Body of pancreas (tissue), 4 donors: ENCODE data around the gene BMERB1. TPM values are rescaled to one million over a fixed set of nuclear protein-coding genes. Genes with fewer than 3 reads are reported as not detected.
"Not testable (repeated sequence)": the region's sequence is repeated elsewhere in the genome, so short reads cannot be mapped to it uniquely, and the experiment has no call there.

ENCODE experiments used
- ATAC-seq: fragments of 150-250 bp; one replicate; pipeline ENCODE4 v1.9.1; 2016
- DNase-seq, 4 donors: peaks; one replicate each; pipeline ENCODE4 v3.0.0-alpha.2; 2019
- H3K27ac ChIP-seq, 4 donors: fragments of 200-600 bp; sonication (generic); 1 replicate in 3 of 4; 2 replicates in 1 of 4; pipeline versions ENCODE4 v1.5.1 to v1.6.1; 2016 to 2019; ENCODE audit warnings: mild to moderate bottlenecking in 1 of 4, mixed read lengths in 1 of 4, moderate library complexity in 1 of 4
- H3K27me3 ChIP-seq, 2 donors: fragments of 200-600 bp; sonication (generic); one replicate each; pipeline ENCODE4 v1.6.0; 2016; ENCODE audit warnings: mild to moderate bottlenecking in 1 of 2
- H3K36me3 ChIP-seq, 2 donors: fragments of 200-600 bp; sonication (generic); replicated peaks in 1 of 2; 2 replicates each; pipeline ENCODE4 v1.5.1; 2016; ENCODE audit warnings: low read depth in 2 of 2; ENCODE audit not compliant: insufficient read depth in 1 of 2
- H3K4me1 ChIP-seq: fragments of 200-600 bp; sonication (generic); one replicate; pipeline ENCODE4 v1.6.0; 2016
- H3K4me3 ChIP-seq, 2 donors: fragments of 200-600 bp; sonication (generic); 1 replicate in 1 of 2; 2 replicates in 1 of 2; pipeline ENCODE4 v1.5.1; 2016 to 2019
- H3K9me3 ChIP-seq, 3 donors: fragments of 200-600 bp; sonication (generic); 1 replicate in 2 of 3; 2 replicates in 1 of 3; pipeline ENCODE4 v1.5.1; 2016
- CTCF ChIP-seq, 7 experiments: fragments of 450-650 bp in 4 of 7; fragments of 200-600 bp in 3 of 7; sonication (generic) in 3 of 7; IDR thresholded peaks; one replicate each; pipeline ENCODE4 v1.5.1; 2016 to 2019; ENCODE audit warnings: antibody characterized with exemption in 7 of 7
- POLR2A ChIP-seq, 3 donors: fragments of 450-650 bp; IDR thresholded peaks; one replicate each; pipeline ENCODE4 v1.6.1; 2016; ENCODE audit warnings: antibody characterized with exemption in 3 of 3, mild to moderate bottlenecking in 2 of 3
- WGBS, 2 donors: methylation state at CpG; one replicate each; pipeline ENCODE4 v1.1.5; 2017; 5-methylcytosine and 5-hydroxymethylcytosine counted together
- intact Hi-C: fragments of 100-400 bp; cut with DNase I; formaldehyde crosslinking; loops from one replicate; pipeline ENCODE4 v1.15.1; 2023
- total RNA-seq, 2 donors: library from RNA; depleted of rRNA; stranded (reverse); fragments of >200 nt; gene quantifications; one replicate each; pipeline ENCODE4 v1.1.0, GENCODE V29; 2016

BMERB1 gene
- 10 to 100 TPM in 1 of 2 donors, 1 to 10 TPM in 1; 8.9 to 22.3 TPM for total RNA-seq

DNA sequence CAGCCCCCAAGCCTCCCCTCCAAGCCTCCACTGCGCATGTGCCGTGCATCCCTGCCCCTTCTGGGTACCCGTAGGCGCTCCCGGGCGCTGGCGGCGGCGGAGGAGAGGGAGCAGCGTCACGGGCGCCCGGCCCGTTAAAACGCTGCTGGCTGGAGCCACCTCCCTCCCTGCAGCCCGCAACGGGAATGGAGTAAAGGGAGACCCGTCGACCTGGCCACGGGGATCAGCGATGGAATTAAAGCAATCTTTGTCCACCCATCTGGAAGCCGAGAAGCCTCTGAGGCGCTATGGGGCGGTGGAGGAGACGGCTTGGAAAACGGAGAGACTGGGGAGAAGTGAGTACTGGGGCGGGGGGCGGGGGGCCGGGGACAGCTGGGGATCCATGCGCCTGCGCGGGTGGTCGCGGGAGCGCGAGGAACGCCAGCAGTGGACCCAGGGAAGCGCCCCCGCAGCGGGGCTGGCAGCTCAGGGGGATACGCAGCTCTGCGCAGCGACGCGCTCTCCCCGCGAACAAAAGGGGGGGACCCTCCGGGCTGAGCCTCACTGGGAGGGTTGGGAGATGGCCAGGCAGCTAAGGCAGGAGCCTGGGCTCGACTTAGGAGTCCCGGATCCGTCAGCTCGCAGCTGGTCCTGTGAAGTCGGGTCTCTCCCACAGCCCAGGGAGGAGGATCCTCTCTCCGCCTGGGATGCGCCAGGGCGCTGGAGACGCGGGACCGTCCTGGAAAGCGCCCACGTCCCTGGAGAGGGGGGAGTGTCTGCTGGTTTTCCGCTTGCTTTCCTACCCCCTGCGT lies at the start of gene BMERB1:
TSS of gene BMERB1 (plus strand) at position 164 of the 791 bp plus-strand sequence. CDS start at position 230, 66 bp downstream.
- Histone ChIP-seq H3K9me3 (no peaks in the 10 kb centered on the region), H3K4me3 (peak within 1 kb of the TSS; percentile 70 to 78), H3K27ac (peak within 1 kb of the TSS in 3 of 4 donors; percentile 41 to 65 (median 44)), H3K36me3 (no peaks in the 10 kb centered on the region), H3K4me1 (peaks cover 12% of the 10 kb centered on the region), H3K27me3 (no peaks in the 10 kb centered on the region)
- ATAC-seq (peak; percentile 84), DNase-seq (peak; percentile 70 to 75 (median 71))
- TF ChIP-seq CTCF (IDR thresholded peaks at IDR 0.05) (no peak), POLR2A (IDR thresholded peaks at IDR 0.05) (peak in 2 of 3 donors; percentile 55 to 66)
- 1 to 2% methylated on average over 34 to 51 of the region's 63 CpGs for WGBS, 2 donors
- intact Hi-C loops: loop anchor here (5.0 kb wide), 1 partner anchor 113 kb away; no protein-coding TSS in a partner anchor

- H3K9me3 ChIP-seq, H3K4me1 ChIP-seq, ATAC-seq, DNase-seq, intact Hi-C loops, H3K36me3 ChIP-seq, H3K27me3 ChIP-seq, H3K4me3 ChIP-seq: not testable (repeated sequence)
- peak overlapping the region; percentile 18 to 62 (median 60) for H3K27ac ChIP-seq
- 53 to 54% methylated on average over 6 of the region's 6 CpGs for WGBS, 2 donors
Measured at GRCh38 chr16:15388060-15388459, 46.3 kb upstream of the BMERB1 start.

- H3K4me3 ChIP-seq, H3K27ac ChIP-seq, DNase-seq, H3K36me3 ChIP-seq, H3K4me1 ChIP-seq, H3K27me3 ChIP-seq, H3K9me3 ChIP-seq, intact Hi-C loops, ATAC-seq: not testable (repeated sequence)
- 81 to 84% methylated on average over 5 of the region's 5 CpGs for WGBS, 2 donors
Measured at GRCh38 chr16:15389916-15390315, 44.5 kb upstream of the BMERB1 start.

GRCh38 chr16:15393025-15393424 lies 41.4 kb upstream of the BMERB1 start:
- H3K27ac ChIP-seq, H3K36me3 ChIP-seq, intact Hi-C loops, ATAC-seq, DNase-seq, H3K4me3 ChIP-seq, H3K27me3 ChIP-seq, H3K9me3 ChIP-seq: not testable (repeated sequence)
- peaks cover 14% of the 10 kb centered on the region for H3K4me1 ChIP-seq
- 87 to 92% methylated on average over 6 to 8 of the region's 8 CpGs for WGBS, 2 donors

GRCh38 chr16:15395631-15396508 lies 38.5 kb upstream of the BMERB1 start, which contains the start of gene MPV17L:
Gene MPV17L (plus strand): TSS chr16:15395754. CDS start chr16:15395898, 144 bp downstream.
- Histone ChIP-seq H3K27ac (peak within 1 kb of the TSS; percentile 94 to 97 (median 96)), H3K4me3 (peak within 1 kb of the TSS; percentile 32 to 50), H3K4me1 (peaks cover 35% of the 10 kb centered on the region)
- TF ChIP-seq POLR2A (IDR thresholded peaks at IDR 0.05): peak; percentile 83 to 93 (median 86)
- peak in 1 of 7 experiments; percentile 14 for TF ChIP-seq CTCF (IDR thresholded peaks at IDR 0.05)
- ATAC-seq: peak; percentile 74
- H3K27me3 ChIP-seq, H3K9me3 ChIP-seq, H3K36me3 ChIP-seq, intact Hi-C loops: not testable (repeated sequence)
- DNase-seq: peak; percentile 82 to 92 (median 88)
- 2 to 3% methylated on average over 15 to 72 of the region's 79 CpGs for WGBS, 2 donors

DNA sequence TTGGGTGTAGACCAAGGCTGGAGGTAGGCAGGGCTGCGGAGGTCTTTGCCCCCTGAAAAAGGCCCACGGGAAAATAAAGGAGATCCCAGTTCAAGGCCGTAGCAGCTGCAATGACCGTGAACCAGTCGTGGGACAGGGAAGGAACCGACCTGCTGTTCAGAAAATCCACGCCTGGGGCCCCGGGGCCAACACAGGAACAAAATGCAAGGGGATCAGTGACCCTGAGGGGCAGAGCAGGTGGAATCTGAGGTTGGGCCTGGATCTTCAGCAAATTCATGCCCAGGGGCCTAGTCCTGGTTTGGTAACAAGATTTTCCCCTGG lies 37.9 kb upstream of the BMERB1 start:
- H3K9me3 ChIP-seq, ATAC-seq, H3K36me3 ChIP-seq, H3K27me3 ChIP-seq, intact Hi-C loops: not testable (repeated sequence)
- peak overlapping the region; percentile 94 to 97 (median 96) for H3K27ac ChIP-seq
- H3K4me1 ChIP-seq: peaks cover 35% of the 10 kb centered on the region
- H3K4me3 ChIP-seq: peak overlapping the region; percentile 32 to 50
- 6 to 22% methylated on average over 6 to 7 of the region's 8 CpGs for WGBS, 2 donors
- DNase-seq: peak in 2 of 4 donors; percentile 20 to 29
